ENCODE results near the gene ZNF579. TPM values are rescaled to one million over a fixed set of nuclear protein-coding genes. Genes with fewer than 3 reads are reported as not detected.

Gene ZNF579
- total and polyA plus RNA-seq, 2 of the 13 experiments (the other 11 are each of a cell fraction or from before 2014, with no cell fraction given) = 2.1 to 2.9 TPM

- TF ChIP-seq MXD4 (CRISPR knock-in tag; IDR thresholded peaks at IDR 0.05) = no peak
- 0 out of 2 replicates have a peak, but pooled peaks have one; percentile 16 for TF ChIP-seq ZNF777 (CRISPR knock-in tag; IDR thresholded peaks at IDR 0.05)
- no peak for TF ChIP-seq ATF6 (CRISPR knock-in tag; conservative IDR thresholded peaks at IDR 0.05)
- peak; percentile 57 for TF ChIP-seq AGO2 (optimal IDR thresholded peaks at IDR 0.05; ENCODE audit: low read depth, low read length)
- no peak for TF ChIP-seq SP140L (CRISPR knock-in tag; IDR thresholded peaks at IDR 0.05; ENCODE audit: borderline replicate concordance)
- TF ChIP-seq BCL6 (CRISPR knock-in tag; IDR thresholded peaks at IDR 0.05) = no peak
- no peak for TF ChIP-seq E2F2 (CRISPR knock-in tag; IDR thresholded peaks at IDR 0.05; ENCODE audit: borderline replicate concordance)
- no peak for TF ChIP-seq PHF5A (CRISPR knock-in tag; IDR thresholded peaks at IDR 0.05; ENCODE audit: low read depth, unreplicated experiment)
- TF ChIP-seq ZNF598 (CRISPR knock-in tag; IDR thresholded peaks at IDR 0.05; ENCODE audit: borderline replicate concordance) = peak; percentile 52; the same call in 1 of the 2 replicates
- TF ChIP-seq GLI4 (CRISPR knock-in tag; IDR thresholded peaks at IDR 0.05; ENCODE audit: borderline replicate concordance) = no peak
- TF ChIP-seq ZNF605 (CRISPR knock-in tag; IDR thresholded peaks at IDR 0.05) = 0 out of 2 replicates have a peak, but pooled peaks have one; percentile 23
- TF ChIP-seq ZNF362 (CRISPR knock-in tag; IDR thresholded peaks at IDR 0.05; ENCODE audit: borderline replicate concordance) = peak; percentile 11; the same call in 1 of the 2 replicates
- no peak for TF ChIP-seq CHD2 (IDR thresholded peaks at IDR 0.05; ENCODE audit: low read depth, low read length)
- TF ChIP-seq NFIC (IDR thresholded peaks at IDR 0.05; ENCODE audit: low read length) = no peak
- TF ChIP-seq ZNF557 (CRISPR knock-in tag; IDR thresholded peaks at IDR 0.05) = no peak
- peak; percentile 56; the same call in 1 of the 2 replicates for TF ChIP-seq GMEB1 (CRISPR knock-in tag; IDR thresholded peaks at IDR 0.05; ENCODE audit: borderline replicate concordance)
- TF ChIP-seq NKX3-1 (CRISPR knock-in tag; IDR thresholded peaks at IDR 0.05) = no peak
- no peak for TF ChIP-seq MAFF (IDR thresholded peaks at IDR 0.05; ENCODE audit: low read depth, low read length)
- TF ChIP-seq ZNF543 (CRISPR knock-in tag; IDR thresholded peaks at IDR 0.05) = 0 out of 2 replicates have a peak, but pooled peaks have one; percentile 37
- TF ChIP-seq ZFY (CRISPR knock-in tag; IDR thresholded peaks at IDR 0.05) = peak; percentile 65
- no peak for TF ChIP-seq PAX8 (CRISPR knock-in tag; IDR thresholded peaks at IDR 0.05; ENCODE audit: borderline replicate concordance)
- TF ChIP-seq MIXL1 (CRISPR knock-in tag; IDR thresholded peaks at IDR 0.05) = 0 out of 2 replicates have a peak, but pooled peaks have one; percentile 11
- TF ChIP-seq RNF2 (conservative IDR thresholded peaks at IDR 0.05; ENCODE audit: low read depth) = no peak
Observed at GRCh38 chr19:55624109-55625003, 43.7 kb upstream of the ZNF579 start, which contains the start of gene ZNF784 (continued).
